Large intestine (tissue), 3 donors: ENCODE data around the gene FGD2. TPM values are rescaled to one million over a fixed set of nuclear protein-coding genes. Genes with fewer than 3 reads are reported as not detected.

Source experiments
- DNase-seq, 2 donors: peaks; one replicate each; pipeline versions ENCODE4 v3.0.0 to v3.0.0-alpha.2; 2013
- H3K27ac ChIP-seq: one replicate; pipeline ENCODE4 v1.5.1; 2013; ENCODE audit warnings: low read length
- H3K27me3 ChIP-seq: 2 replicates; pipeline ENCODE4 v1.6.1; 2013; ENCODE audit warnings: low read length; ENCODE audit not compliant: control insufficient read depth, insufficient read depth
- H3K36me3 ChIP-seq: 2 replicates; pipeline ENCODE4 v1.6.1; 2013; ENCODE audit warnings: low read length; ENCODE audit not compliant: control insufficient read depth, insufficient read depth
- H3K4me1 ChIP-seq: one replicate; pipeline ENCODE4 v1.6.1; 2013; ENCODE audit warnings: low read length; ENCODE audit not compliant: control insufficient read depth, insufficient read depth
- H3K4me3 ChIP-seq: one replicate; pipeline ENCODE4 v1.5.1; 2013; ENCODE audit warnings: low read length
- H3K9me3 ChIP-seq: one replicate; pipeline ENCODE4 v1.6.1; 2013; ENCODE audit warnings: mild to moderate bottlenecking, low read depth, low read length, moderate library complexity; ENCODE audit not compliant: control insufficient read depth
- WGBS: methylation state at CpG from one replicate; pipeline ENCODE4 v1.1.5; 2013; ENCODE audit warnings: low lambda C conversion rate; ENCODE audit not compliant: insufficient coverage; 5-methylcytosine and 5-hydroxymethylcytosine counted together
- polyA plus RNA-seq: library from polyadenylated mRNA; unstranded; fragments of 120-200 nt; gene quantifications from one replicate; pipeline ENCODE4 v1.2.1, GENCODE V29; 2013

FGD2 gene
- polyA plus RNA-seq, 1 donor: 15.5 TPM

DNA sequence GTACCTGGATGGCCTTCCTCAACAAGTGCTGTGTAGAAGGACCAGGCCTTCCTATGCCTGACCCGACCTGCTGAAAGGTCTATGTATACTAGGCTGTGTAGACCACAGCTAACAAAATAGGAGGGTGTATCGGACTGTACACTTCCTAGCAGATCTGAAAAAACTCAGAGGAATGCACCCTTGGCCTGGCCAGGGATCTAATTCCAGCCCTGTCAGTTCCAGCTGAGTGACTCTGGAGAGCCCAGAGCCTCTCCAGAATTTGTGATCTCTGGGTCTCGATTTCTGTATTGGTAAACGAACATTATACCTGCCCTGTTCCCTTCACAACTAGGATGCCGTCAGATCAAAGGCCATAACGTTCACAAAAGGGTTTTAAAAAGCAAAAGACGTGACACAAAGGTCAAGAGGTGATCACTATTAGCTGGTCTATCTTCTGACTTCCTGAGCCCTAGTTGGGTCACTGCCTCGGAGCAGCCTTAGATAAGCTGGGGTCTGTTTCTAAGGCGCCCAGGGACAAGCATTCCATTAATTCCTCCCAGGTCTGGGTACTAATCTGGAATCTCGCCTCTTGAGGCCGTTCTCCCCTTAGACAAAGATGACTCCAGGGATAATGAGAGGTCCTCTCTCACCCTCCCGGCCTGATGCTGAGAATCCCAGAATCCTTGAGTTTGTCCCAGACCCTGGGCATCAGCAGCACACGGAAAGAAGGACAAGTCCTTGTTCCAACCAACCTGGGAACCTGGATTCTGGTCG lies 33.4 kb upstream of the FGD2 start:
- no peak overlapping the region for H3K4me3 ChIP-seq
- H3K36me3 ChIP-seq: peaks cover 96% of the 10 kb centered on the region
- H3K27me3 ChIP-seq: no peaks in the 10 kb centered on the region
- DNase-seq: no peak
- H3K9me3 ChIP-seq: no peaks in the 10 kb centered on the region
- no peak overlapping the region for H3K27ac ChIP-seq
- WGBS: no CpG with 5 or more reads among the region's 14 CpGs
- peaks cover 1% of the 10 kb centered on the region for H3K4me1 ChIP-seq

- Histone ChIP-seq H3K4me3 (no peak overlapping the region), H3K27ac (no peak overlapping the region), H3K36me3 (peaks cover 96% of the 10 kb centered on the region), H3K27me3 (no peaks in the 10 kb centered on the region), H3K4me1 (no peaks in the 10 kb centered on the region), H3K9me3 (no peaks in the 10 kb centered on the region)
- no CpG with 5 or more reads among the region's 1 CpG for WGBS
- DNase-seq: no peak
Measured at GRCh38 chr6:36973190-36973589, 32.3 kb upstream of the FGD2 start.

DNA sequence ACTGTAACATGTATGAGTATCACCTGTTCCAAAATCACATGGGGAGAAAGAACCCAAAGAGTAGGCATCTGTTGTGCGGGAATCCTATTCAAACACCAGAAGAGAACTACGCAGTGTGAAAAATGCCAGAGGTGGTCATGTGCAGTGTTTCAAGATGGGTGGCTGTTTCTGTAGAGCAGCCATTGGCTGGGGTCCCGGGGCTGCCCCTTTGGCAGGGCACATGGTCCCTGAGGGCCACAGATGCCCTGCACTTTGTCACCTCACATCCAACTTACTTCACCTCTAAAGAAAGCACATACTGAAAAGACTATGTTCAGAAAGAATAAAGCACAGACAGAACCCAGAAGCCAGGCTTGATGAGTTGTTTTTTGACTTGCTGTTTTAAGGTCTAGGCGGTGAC lies 31.8 kb upstream of the FGD2 start:
- H3K9me3 ChIP-seq: no peaks in the 10 kb centered on the region
- H3K4me1 ChIP-seq: no peaks in the 10 kb centered on the region
- H3K36me3 ChIP-seq: peaks cover 96% of the 10 kb centered on the region
- no peak overlapping the region for H3K4me3 ChIP-seq
- no peak for DNase-seq
- H3K27me3 ChIP-seq: no peaks in the 10 kb centered on the region
- H3K27ac ChIP-seq: no peak overlapping the region
- 100% methylated on average over 1 of the region's 4 CpGs for WGBS

GRCh38 chr6:36975231-36976006 lies 30.0 kb upstream of the FGD2 start:
- Histone ChIP-seq H3K36me3 (peaks cover 78% of the 10 kb centered on the region), H3K9me3 (no peaks in the 10 kb centered on the region), H3K27me3 (no peaks in the 10 kb centered on the region), H3K4me3 (no peak overlapping the region), H3K4me1 (no peaks in the 10 kb centered on the region), H3K27ac (no peak overlapping the region)
- no CpG with 5 or more reads among the region's 7 CpGs for WGBS
- no peak for DNase-seq

GRCh38 chr6:36976007-36976264 lies 29.5 kb upstream of the FGD2 start:
- DNase-seq: no peak
- no peaks in the 10 kb centered on the region for H3K4me1 ChIP-seq

GRCh38 chr6:36976509-36976908 lies 28.9 kb upstream of the FGD2 start:
- Histone ChIP-seq H3K27ac (no peak overlapping the region), H3K4me3 (no peak overlapping the region), H3K27me3 (no peaks in the 10 kb centered on the region), H3K9me3 (no peaks in the 10 kb centered on the region), H3K36me3 (peaks cover 75% of the 10 kb centered on the region), H3K4me1 (no peaks in the 10 kb centered on the region)
- 100% methylated on average over 2 of the region's 7 CpGs for WGBS
- no peak for DNase-seq

More at GRCh38 chr6:36976007-36976264, 29.5 kb upstream of the FGD2 start:
- Histone ChIP-seq H3K4me3 (no peak overlapping the region), H3K36me3 (peaks cover 76% of the 10 kb centered on the region), H3K27me3 (no peaks in the 10 kb centered on the region), H3K27ac (no peak overlapping the region), H3K9me3 (no peaks in the 10 kb centered on the region)
- WGBS: no CpG with 5 or more reads among the region's 4 CpGs

DNA sequence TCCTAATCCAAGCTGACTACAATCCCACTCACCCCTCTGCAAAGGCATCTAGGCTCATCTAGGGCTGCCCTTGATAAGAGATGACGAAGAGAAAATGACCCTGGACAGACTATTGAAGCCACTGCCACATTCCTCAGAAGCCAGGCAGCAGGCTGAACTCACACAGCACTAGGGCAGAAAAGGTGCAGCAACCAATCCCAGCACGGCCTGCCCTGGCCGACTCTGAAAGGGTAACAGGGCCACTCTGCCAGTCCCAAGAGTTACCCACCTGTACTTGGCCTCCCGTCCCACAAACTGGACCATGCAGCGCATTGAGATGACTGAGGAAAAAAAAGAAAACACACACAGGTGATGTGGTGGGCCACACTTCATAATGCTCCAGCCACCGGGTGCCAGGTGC lies 28.5 kb upstream of the FGD2 start:
- Histone ChIP-seq H3K4me1 (no peaks in the 10 kb centered on the region), H3K27ac (no peak overlapping the region), H3K9me3 (no peaks in the 10 kb centered on the region), H3K4me3 (no peak overlapping the region), H3K27me3 (no peaks in the 10 kb centered on the region), H3K36me3 (peaks cover 74% of the 10 kb centered on the region)
- WGBS: no CpG with 5 or more reads among the region's 6 CpGs
- DNase-seq: no peak

DNA sequence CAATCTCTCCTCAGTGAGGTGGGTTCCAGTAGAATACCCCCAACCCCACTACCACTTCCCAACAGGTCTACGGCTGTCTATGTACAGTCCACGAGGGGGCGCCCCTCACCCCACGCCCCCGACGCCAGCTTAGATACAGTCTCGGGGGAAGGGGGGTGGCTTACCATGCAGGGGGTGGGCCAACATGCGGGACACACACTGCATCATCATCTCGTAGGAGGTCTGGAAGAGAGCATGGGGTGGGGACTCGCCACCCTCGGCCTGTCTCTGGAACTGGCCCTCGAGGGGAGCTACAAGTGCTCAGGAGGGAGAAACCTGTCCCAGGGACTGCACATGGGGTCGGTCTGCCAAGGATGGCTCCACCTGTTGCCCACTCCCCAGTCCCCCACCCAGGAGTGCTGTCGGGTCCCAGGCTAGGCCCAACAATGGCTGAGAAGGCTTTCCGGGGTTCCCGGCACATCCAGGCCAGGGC lies 27.9 kb upstream of the FGD2 start:
- H3K4me3 ChIP-seq: no peak overlapping the region
- no CpG with 5 or more reads among the region's 16 CpGs for WGBS
- no peaks in the 10 kb centered on the region for H3K27me3 ChIP-seq
- no peak for DNase-seq
- H3K9me3 ChIP-seq: no peaks in the 10 kb centered on the region
- peaks cover 68% of the 10 kb centered on the region for H3K36me3 ChIP-seq
- H3K27ac ChIP-seq: no peak overlapping the region
- no peaks in the 10 kb centered on the region for H3K4me1 ChIP-seq

- no peak overlapping the region for H3K27ac ChIP-seq
- H3K4me3 ChIP-seq: no peak overlapping the region
- no peaks in the 10 kb centered on the region for H3K9me3 ChIP-seq
- H3K36me3 ChIP-seq: peaks cover 60% of the 10 kb centered on the region
- no peaks in the 10 kb centered on the region for H3K27me3 ChIP-seq
- 100% methylated on average over 1 of the region's 11 CpGs for WGBS
- no peak for DNase-seq
- H3K4me1 ChIP-seq: peaks cover under 1% of the 10 kb centered on the region
Measured at GRCh38 chr6:36978421-36979346, 26.8 kb upstream of the FGD2 start.

DNA sequence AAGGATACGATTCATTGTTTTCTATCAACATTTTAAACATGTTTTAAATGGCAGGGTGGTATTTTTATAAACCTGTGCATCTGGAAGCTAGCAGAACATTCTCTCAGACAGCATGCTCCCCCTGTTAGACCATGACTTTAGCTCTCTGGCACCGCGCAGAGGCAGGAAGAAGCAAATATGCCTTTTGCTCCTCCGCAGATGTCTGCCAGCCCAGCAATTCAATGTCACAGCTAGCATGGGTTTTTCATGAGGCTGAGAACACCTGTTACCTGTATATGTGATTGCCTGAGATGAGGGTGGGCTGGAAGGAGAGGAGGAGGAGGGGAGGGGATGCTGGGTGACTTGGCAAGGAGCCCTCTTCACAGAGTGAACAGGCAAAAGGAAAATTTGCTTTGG lies 26.1 kb upstream of the FGD2 start:
- peak; percentile 30 to 36 for DNase-seq
- WGBS: 100% methylated on average over 1 of the region's 4 CpGs
- Histone ChIP-seq H3K27me3 (no peaks in the 10 kb centered on the region), H3K36me3 (peaks cover 56% of the 10 kb centered on the region), H3K4me3 (no peak overlapping the region), H3K4me1 (peaks cover 7% of the 10 kb centered on the region), H3K27ac (no peak overlapping the region), H3K9me3 (no peaks in the 10 kb centered on the region)
